Stimulated activated CD8-positive, alpha-beta memory T cell treated with anti-CD3 and anti-CD28 coated beads, Interleukin-15, amount 100 ng/mL, for 4 hours (primary cell): ENCODE measurements around the gene IDE.

ENCODE experiments used
- DNase-seq, 2 donors: peaks; one replicate each; pipeline ENCODE4 v3.0.0-alpha.2; 2020; ENCODE audit warnings: low read depth in 2 of 2

IDE gene

GRCh38 chr10:92567952-92568600 lies 5.8 kb downstream of the IDE start:
- DNase-seq: no peak

GRCh38 chr10:92562424-92562823 lies 11.5 kb downstream of the IDE start:
- DNase-seq: no peak

GRCh38 chr10:92559046-92559445 lies 14.8 kb downstream of the IDE start:
- no peak for DNase-seq

- no peak for DNase-seq
Observed at GRCh38 chr10:92553959-92554358, 19.9 kb downstream of the IDE start.

GRCh38 chr10:92552310-92552709 lies 21.6 kb downstream of the IDE start:
- DNase-seq: no peak

GRCh38 chr10:92550924-92551323 lies 23.0 kb downstream of the IDE start:
- DNase-seq: no peak

- no peak for DNase-seq
Observed at GRCh38 chr10:92547676-92548075, 26.2 kb downstream of the IDE start.

- no peak for DNase-seq
Observed at GRCh38 chr10:92545556-92545955, 28.3 kb downstream of the IDE start.

GRCh38 chr10:92544296-92544695 lies 29.6 kb downstream of the IDE start:
- DNase-seq: no peak

GRCh38 chr10:92542458-92542857 lies 31.4 kb downstream of the IDE start:
- no peak for DNase-seq

GRCh38 chr10:92541583-92541982 lies 32.3 kb downstream of the IDE start:
- DNase-seq: no peak

GRCh38 chr10:92538231-92538958 lies 35.5 kb downstream of the IDE start:
- DNase-seq: no peak

- no peak for DNase-seq
Observed at GRCh38 chr10:92530891-92531535, 42.9 kb downstream of the IDE start.

GRCh38 chr10:92530421-92530820 lies 43.5 kb downstream of the IDE start:
- no peak for DNase-seq

- DNase-seq: no peak
Observed at GRCh38 chr10:92527716-92528115, 46.2 kb downstream of the IDE start.

GRCh38 chr10:92523639-92524038 lies 50.3 kb downstream of the IDE start:
- no peak for DNase-seq

- peak; percentile 4 to 53 for DNase-seq
Observed at GRCh38 chr10:92517034-92517655, 56.7 kb downstream of the IDE start.

- DNase-seq: no peak
Observed at GRCh38 chr10:92508866-92509265, 65.0 kb downstream of the IDE start.

- DNase-seq: no peak
Observed at GRCh38 chr10:92506336-92506735, 67.6 kb downstream of the IDE start.

- DNase-seq: no peak
Observed at GRCh38 chr10:92505044-92505443, 68.8 kb downstream of the IDE start.

GRCh38 chr10:92502296-92502808 lies 71.5 kb downstream of the IDE start:
- no peak for DNase-seq

GRCh38 chr10:92493362-92493761 lies 80.5 kb downstream of the IDE start:
- no peak for DNase-seq
